ENCODE measurements around the gene ATG3.

Gene ATG3

DNA sequence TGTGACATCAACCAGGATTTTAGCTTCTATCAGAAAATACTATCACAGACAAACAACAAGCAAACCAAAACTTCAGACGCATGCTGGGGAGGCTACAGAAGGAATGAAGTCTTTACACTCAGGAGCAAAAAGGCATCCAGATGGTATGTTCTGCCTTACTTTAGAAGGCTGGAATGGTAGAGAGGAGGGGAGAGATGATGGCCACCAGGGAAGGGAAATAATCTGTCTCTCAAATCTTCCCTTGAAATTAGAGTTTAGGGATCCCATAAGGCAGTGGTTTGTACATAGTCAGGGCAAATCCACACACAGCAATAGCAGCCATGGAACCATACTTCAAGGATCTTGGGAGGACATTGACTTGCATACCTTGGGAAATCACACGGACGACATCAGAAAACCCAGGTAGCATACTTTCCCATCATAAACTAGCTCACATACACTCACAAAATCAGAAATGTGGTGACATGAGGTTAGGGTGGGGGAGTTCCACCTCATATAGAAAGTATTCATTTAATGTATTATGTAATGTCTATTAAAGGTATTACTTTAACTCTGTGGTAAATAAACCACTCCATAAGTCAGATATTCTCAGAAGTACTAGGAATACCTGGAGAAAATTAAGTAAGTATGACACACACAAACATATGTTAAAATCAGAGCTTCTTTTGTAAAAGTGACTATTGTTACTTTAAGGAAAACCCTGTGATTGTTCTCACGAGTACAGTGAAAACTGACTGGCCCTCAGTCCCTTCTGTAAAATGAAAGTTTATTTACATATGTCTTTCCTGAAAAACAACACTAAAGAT is 71.9 kb downstream of the ATG3 start:
- H3K4me3 ChIP-seq (ENCODE audit: low read depth, low read length): peak overlapping the region; percentile 52
- DNase-seq (ENCODE audit: low read depth): peak; percentile 80
- TF ChIP-seq, protein P1, sequence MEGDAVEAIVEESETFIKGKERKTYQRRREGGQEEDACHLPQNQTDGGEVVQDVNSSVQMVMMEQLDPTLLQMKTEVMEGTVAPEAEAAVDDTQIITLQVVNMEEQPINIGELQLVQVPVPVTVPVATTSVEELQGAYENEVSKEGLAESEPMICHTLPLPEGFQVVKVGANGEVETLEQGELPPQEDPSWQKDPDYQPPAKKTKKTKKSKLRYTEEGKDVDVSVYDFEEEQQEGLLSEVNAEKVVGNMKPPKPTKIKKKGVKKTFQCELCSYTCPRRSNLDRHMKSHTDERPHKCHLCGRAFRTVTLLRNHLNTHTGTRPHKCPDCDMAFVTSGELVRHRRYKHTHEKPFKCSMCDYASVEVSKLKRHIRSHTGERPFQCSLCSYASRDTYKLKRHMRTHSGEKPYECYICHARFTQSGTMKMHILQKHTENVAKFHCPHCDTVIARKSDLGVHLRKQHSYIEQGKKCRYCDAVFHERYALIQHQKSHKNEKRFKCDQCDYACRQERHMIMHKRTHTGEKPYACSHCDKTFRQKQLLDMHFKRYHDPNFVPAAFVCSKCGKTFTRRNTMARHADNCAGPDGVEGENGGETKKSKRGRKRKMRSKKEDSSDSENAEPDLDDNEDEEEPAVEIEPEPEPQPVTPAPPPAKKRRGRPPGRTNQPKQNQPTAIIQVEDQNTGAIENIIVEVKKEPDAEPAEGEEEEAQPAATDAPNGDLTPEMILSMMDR (IDR thresholded peaks at IDR 0.05; ENCODE audit: insufficient read depth, low read depth, low read length, missing control alignments): no peak

DNA sequence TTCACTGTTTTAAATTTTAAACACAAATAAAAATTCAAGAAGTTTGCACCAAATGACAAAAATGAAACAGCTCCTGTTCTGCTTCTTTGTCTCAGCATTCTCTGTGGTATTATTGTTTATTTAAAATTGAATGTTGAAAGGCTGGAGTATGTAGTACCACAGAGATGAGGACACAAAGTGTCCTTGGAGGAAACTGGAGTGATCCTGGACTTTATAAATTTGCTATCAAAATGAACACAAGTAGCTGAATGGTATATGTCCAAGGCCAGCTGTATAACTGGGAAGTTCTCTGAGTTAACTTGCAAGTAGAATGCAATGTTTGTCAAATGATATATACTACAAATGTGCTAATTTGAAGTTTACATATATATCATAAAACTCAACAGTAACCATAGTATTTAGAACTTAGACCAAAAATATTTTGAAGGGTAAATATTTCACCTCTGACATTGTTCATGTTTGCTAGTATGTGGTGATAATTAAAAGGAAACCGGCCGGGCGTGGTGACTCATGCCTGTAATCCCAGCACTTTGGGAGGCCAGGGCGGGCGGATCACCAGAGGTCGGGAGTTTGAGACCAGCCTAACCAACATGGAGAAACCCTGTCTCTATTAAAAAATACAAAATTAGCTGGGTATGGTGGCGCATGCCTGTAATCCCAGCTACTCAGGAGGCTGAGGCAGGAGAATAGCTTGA is 74.8 kb downstream of the ATG3 start:
- no peak overlapping the region for H3K4me3 ChIP-seq (ENCODE audit: low read depth, low read length)
- no peak for DNase-seq (ENCODE audit: low read depth)
- TF ChIP-seq, protein P1 (IDR thresholded peaks at IDR 0.05; ENCODE audit: insufficient read depth, low read depth, low read length, missing control alignments): no peak

DNA sequence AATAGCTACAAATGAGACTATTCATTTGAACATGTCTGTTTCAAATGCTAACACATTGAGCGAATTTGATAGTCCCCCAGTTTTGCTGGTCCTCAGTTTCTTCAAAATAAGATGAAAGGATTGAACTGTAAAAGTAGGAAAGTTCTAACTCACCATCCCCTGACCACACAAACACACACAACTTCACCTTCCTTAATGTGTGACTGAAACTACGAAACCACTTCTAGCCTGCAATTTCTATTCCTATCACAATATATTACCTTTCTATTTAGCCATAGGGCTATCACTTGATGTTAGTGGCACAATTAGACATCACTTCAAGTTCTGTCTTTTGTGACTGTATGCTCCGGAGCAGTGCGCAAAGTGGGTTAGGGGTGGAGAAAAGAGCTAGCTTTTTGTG is 77.4 kb downstream of the ATG3 start:
- TF ChIP-seq, protein P1 (IDR thresholded peaks at IDR 0.05; ENCODE audit: insufficient read depth, low read depth, low read length, missing control alignments): no peak
- DNase-seq (ENCODE audit: low read depth): no peak

GRCh38 chr3:112482675-112483074 is 79.1 kb downstream of the ATG3 start:
- TF ChIP-seq, protein P1 (IDR thresholded peaks at IDR 0.05; ENCODE audit: insufficient read depth, low read depth, low read length, missing control alignments): no peak
- DNase-seq (ENCODE audit: low read depth): peak; percentile 46

More for the DNA sequence above, 77.4 kb downstream of the ATG3 start:
- H3K4me3 ChIP-seq (ENCODE audit: low read depth, low read length): no peak overlapping the region

More at GRCh38 chr3:112482675-112483074, 79.1 kb downstream of the ATG3 start:
- no peak overlapping the region for H3K4me3 ChIP-seq (ENCODE audit: low read depth, low read length)
